SU-DHL-6 (cell line): Measurements from ENCODE around the gene CST6.

Experiments
- EZH2phosphoT487 ChIP-seq: fragments of 200-600 bp; sonication (generic), shearing (Covaris generic); conservative IDR thresholded peaks from 2 replicates; pipeline ENCODE4 v1.6.1; 2018; ENCODE audit warnings: mild to moderate bottlenecking, antibody characterized with exemption, low read length, moderate library complexity, mixed read lengths
- TF ChIP-seq, protein P1 (sequence below): fragments of 200-600 bp; sonication (generic); IDR thresholded peaks from one replicate; pipeline ENCODE4 v1.5.1; 2017; ENCODE audit warnings: antibody characterized with exemption, mild to moderate bottlenecking, low read length, moderate library complexity; ENCODE audit not compliant: insufficient read depth, poor library complexity, severe bottlenecking

- TF ChIP-seq, protein P1, sequence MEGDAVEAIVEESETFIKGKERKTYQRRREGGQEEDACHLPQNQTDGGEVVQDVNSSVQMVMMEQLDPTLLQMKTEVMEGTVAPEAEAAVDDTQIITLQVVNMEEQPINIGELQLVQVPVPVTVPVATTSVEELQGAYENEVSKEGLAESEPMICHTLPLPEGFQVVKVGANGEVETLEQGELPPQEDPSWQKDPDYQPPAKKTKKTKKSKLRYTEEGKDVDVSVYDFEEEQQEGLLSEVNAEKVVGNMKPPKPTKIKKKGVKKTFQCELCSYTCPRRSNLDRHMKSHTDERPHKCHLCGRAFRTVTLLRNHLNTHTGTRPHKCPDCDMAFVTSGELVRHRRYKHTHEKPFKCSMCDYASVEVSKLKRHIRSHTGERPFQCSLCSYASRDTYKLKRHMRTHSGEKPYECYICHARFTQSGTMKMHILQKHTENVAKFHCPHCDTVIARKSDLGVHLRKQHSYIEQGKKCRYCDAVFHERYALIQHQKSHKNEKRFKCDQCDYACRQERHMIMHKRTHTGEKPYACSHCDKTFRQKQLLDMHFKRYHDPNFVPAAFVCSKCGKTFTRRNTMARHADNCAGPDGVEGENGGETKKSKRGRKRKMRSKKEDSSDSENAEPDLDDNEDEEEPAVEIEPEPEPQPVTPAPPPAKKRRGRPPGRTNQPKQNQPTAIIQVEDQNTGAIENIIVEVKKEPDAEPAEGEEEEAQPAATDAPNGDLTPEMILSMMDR = no peak
- TF ChIP-seq EZH2phosphoT487 = no peak
Measured at GRCh38 chr11:65976216-65977176, 35.3 kb upstream of the CST6 start.
